C1 segment of cervical spinal cord (tissue), 14 donors: ENCODE data around the gene INSL3.
"Not testable (repeated sequence)": the region's sequence is repeated elsewhere in the genome, so short reads cannot be mapped to it uniquely, and the experiment has no call there.

ENCODE experiments used
- DNase-seq, 14 donors: peaks; one replicate each; lab custom pipeline; 2025; lab: John Stamatoyannopoulos, UW

The INSL3 gene

GRCh38 chr19:17784201-17785008 lies 36.9 kb downstream of the INSL3 start:
- DNase-seq = peak in 9 of 14 donors; percentile 7 to 40 (median 20)

- DNase-seq = not testable (repeated sequence)
These were observed 37.6 kb downstream of the INSL3 start for GRCh38 chr19:17783721-17784120.

GRCh38 chr19:17780781-17781180 lies 40.5 kb downstream of the INSL3 start:
- DNase-seq = no peak

- DNase-seq = peak in 8 of 14 donors; percentile 8 to 33 (median 22)
These were observed 42.1 kb downstream of the INSL3 start for GRCh38 chr19:17778968-17779929.

GRCh38 chr19:17778251-17778967 lies 42.9 kb downstream of the INSL3 start:
- peak in 1 of 14 donors; percentile 16 for DNase-seq

GRCh38 chr19:17777840-17778239 lies 43.5 kb downstream of the INSL3 start:
- not testable (repeated sequence) for DNase-seq

GRCh38 chr19:17775991-17776803 lies 45.1 kb downstream of the INSL3 start:
- DNase-seq = no peak

GRCh38 chr19:17775245-17775927 lies 45.9 kb downstream of the INSL3 start:
- peak in 2 of 14 donors; percentile 2 to 4 for DNase-seq

- no peak for DNase-seq
These were observed 49.1 kb downstream of the INSL3 start for GRCh38 chr19:17772172-17772571.

GRCh38 chr19:17770613-17771012 lies 50.7 kb downstream of the INSL3 start:
- no peak for DNase-seq

- no peak for DNase-seq
These were observed 53.8 kb downstream of the INSL3 start for GRCh38 chr19:17767559-17767958.

GRCh38 chr19:17766543-17767131 lies 54.7 kb downstream of the INSL3 start:
- peak in 10 of 14 donors; percentile 3 to 65 (median 40) for DNase-seq
